Activated CD4-positive, alpha-beta T cell treated with anti-CD3 and anti-CD28 coated beads, Interleukin-2, amount 50 U/mL, for 4 hours (primary cell): ENCODE data around the gene WWOX.

Experiments
- DNase-seq, 2 experiments: peaks; one replicate each; pipeline ENCODE4 v3.0.0-alpha.2; 2020

Gene WWOX

DNA sequence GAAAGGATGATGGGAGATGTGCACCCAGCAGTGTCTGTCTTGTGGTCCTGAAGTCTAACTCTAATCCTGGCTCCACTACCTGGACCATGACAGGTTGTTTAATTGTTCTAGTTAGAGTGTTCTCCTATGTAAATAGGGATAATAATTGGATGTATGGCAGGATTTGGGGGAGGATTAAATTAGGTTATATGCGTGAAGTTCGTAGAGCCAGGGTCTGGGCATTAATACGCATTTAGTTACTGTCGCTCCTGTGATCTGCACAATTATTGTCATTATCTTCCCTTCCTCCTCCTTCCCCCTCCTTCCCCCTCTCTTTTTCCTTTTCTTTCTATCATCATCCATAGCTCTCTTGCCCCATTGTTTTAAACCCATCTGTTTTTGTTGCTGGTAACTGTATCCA, 210.3 kb downstream of the WWOX start:
- DNase-seq = no peak

DNA sequence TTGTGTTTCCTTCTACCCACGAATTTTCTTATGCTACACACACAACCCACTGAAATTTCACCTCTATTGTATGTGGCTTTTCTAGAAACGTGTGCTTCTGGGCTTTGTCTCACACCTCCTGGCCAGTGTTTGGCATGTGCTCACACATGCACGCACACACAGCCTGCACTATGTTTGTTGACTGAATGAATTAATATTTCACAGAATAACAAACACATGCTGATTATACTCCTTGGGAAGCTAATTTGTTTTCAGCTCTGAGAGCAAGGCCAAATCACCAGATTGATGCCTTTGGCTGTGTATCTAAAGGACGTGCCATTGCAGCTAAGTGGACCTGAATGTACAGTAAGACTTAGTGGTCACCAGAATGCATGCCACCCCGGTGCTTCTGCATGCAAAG, 210.7 kb downstream of the WWOX start:
- DNase-seq = no peak

DNA sequence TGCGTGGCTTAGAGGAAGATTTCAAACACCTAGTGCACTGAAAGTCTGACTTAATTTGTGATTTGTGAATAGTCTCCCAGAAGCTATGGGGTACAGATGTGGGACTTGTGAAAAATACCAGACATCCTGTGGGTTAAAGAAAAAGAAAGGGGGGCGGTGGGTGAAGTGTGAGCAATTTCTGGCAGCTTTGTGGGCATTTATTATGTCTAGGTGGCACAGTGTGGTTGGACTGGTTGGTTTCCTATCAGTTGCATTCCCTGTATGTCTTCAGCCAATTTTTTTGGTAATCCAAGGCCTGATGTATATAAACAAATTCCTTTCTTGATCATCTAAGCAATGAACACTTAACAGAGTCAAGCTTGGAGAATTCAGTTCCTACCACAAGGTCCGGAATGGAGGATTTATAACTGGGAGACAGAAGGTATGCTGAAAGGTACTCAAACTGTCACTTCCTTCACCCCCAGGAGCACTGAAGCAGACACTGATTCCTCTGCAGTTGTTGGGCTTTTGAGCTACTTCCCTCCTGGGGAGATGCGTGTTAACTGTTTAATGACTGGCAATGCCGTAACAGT, 211.6 kb downstream of the WWOX start:
- no peak for DNase-seq

DNA sequence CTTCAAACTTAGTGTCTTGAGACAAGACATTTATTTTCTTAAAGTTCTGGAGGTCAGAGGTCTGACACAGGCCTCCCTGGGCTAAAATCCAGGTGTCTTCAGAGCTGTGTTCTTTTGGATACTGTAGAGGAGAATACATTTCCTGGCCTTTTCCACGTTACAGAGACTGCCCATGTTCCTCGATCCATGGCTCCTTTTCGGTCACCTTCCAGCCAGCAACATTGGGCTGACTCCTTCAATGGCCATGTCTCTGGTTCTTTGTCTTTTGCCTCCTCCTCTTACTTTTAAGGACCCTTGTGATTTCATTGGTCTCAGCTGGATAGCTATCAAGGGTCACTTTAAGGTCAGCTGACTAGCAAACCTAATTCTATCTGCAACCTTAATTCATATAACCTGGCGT, 212.4 kb downstream of the WWOX start:
- no peak for DNase-seq

DNA sequence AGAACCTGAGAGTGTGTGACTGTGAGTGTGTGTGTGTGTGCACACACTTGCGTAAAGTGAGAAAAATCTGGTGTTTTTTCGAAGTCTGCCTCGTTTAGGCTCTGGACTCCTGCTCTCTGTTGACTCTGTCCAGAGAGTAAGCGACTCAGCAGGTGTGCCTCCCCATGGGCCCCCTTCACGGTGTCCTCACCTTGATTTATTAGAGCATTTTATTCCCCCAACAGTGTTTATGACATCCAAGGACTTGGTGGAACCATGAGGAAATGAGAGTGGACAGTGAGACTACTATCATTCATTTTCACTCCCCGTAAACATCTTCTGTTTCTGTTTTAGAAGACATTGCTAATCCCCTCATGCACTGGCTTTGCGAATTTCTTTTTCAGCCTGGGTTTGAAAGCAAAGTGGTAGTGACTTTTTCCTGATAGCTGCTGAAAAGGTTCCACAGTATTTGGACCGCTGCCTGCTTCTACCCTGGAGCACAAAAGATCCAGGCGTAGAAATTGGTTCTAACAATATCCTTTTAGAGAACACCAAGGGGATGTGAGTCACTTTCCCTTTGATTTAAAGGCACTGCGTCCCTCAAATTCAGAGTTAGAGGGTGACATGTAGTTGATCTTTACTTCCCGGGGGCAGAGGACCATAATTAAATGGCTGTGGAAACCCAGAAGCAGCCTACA, 218.2 kb downstream of the WWOX start:
- no peak for DNase-seq

DNA sequence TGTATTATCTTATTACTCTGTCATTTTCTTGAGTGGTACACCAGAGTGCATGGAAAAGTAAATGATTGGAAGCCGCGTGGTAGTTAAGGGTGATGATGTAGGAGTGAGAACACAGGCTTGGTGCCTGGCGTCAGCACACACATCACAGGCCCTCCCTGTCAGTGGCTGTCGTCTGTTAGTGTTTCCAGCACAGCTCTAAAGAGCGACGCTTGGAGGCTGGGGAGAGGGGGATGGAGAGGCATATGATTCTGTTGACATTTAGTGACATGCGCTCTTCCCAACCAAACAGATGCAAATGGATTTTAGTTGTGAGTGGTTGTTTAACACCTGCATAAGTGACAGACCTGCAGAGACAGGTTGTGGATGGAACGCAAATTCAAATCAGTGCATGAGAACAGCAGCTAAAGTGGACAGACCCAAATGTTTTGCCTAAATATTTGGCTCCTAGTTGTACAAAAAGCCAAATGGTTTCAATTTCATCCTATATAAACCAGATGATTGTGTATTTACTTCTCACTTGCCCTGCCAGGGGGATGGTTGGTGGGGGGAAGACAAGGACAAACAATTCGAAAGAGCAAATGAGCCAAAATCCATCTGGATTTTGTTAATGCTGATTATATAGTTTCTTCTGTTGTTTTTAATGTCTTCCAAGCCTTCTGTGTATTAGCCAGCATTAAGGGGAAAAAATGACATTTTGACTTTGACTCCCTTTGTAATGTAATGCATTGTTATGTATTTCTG, 222.3 kb downstream of the WWOX start:
- DNase-seq = no peak

DNA sequence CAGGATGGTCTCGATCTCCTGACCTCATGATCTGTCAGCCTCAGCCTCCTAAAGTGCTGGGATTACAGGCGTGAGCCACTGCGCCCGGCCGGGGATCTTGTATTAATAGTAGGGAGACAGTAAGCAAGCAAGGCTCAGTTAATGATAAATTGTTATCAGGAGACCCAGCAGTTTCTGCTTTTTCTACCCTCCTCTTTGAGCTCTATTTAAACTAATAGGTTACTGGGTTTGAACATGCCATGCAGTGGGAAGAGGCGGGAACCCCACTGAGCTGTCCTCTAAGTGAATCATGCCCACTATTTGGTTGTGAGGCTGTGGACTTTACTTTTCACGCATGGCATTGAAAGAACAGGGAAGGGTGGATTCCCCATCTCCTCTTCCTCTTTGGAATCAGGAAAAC, 223.9 kb downstream of the WWOX start:
- no peak for DNase-seq

DNA sequence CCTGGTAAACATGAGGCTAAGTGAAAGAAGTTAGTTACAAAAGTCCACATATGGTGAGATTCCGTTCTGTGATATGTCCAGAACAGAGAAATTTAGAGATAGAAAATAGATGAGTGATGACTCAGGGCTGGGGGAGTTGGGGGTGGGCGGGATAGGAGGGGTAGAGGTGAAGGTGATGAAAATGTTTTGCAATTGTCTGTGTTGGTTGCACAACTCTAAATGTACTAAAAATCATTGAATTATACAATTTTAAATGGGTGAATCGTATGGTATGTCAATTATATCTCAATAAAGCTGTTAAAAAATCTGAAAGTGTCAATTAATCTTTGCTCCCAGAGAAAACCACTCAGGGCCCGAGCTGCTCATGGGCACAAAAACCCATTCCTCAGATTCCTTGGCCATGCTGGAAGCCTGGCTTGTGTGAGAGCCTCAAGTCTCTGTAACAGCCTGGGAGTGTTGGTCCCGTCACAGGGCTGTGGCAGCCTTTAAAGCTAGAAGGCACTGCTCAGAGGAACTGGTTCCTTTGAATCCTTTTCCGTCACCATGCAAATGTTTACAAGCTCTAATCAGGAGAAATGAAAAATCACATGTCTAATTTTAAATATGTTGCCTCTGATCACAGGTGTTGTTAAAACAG, 225.3 kb downstream of the WWOX start:
- no peak for DNase-seq

DNA sequence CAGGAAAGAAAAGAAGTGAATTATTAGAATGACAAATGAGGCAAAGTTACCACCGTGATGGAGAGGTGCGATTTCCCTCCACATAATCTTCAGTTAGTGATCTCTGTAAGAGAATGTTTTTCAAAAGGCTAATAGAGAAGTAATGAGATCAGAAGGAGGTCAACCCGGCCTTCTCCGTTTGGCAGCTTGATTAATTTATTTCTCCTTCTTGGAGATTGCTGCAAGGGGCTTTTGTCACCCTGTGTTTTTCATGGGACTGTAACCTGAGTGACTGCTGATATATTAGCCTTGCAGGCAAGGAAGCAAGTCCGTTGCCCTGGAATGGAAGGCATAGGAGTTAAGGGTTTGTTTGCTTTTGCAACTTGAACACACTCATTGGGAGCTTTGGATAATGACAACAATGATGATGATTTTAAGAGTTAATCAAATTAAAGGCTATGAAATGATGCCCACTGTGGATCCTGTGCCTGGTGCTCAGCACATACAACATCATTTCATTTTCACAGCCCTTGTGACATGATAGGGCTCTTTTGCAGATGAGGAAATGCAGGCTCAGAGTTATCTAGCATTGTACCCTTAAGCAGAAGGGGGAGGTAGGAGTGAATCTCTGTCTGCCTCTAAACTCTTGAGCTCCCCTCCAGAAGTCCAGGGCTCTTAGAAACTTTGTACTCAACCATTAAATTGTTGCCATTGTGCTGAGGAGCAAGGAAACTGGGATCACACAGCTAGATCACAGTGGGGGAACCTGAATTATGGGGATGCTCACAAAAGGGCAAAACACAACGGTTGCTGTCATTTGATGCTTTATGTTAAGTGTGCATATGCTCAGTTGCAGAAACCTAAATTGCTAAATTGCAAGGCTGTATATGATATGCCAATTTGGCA, 226.3 kb downstream of the WWOX start:
- DNase-seq = no peak

DNA sequence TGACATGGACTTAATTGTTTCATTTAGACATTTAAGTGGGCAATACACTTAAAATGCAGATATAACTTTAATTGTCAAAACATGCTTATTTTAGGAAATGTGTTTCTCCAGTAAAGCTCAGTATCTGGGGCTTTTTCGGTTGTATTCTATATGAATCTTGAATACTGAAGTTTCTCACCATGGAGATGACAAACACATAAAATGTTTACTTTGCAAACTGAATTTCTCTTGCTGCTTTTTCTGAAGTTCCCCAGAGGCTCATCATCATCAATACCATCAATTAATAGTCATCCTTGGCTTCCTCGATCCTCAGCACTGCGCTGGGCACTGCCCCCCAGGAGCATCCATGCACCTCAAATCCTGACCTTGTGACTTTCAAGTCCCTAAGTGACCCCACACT, 227.3 kb downstream of the WWOX start:
- DNase-seq = no peak

DNA sequence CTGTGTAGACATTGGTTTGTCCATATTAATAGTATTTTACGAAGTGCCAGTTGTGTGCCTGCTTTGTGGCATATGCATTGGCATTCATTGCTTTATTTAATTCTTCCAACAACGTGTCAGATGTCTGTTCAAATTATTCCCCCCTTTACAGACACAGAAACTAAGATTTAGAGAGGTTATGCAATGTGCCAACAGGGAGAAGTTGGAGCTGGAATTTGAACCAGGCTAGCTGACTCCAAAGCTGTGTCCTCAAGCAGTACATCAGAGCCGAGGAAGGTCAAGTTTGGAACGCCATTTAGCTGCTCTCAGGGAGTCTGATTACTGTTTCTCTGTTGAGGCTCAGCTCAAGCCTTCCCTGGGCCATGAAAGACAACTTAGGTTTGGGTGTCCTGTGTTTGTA, 232.3 kb downstream of the WWOX start:
- DNase-seq = no peak

DNA sequence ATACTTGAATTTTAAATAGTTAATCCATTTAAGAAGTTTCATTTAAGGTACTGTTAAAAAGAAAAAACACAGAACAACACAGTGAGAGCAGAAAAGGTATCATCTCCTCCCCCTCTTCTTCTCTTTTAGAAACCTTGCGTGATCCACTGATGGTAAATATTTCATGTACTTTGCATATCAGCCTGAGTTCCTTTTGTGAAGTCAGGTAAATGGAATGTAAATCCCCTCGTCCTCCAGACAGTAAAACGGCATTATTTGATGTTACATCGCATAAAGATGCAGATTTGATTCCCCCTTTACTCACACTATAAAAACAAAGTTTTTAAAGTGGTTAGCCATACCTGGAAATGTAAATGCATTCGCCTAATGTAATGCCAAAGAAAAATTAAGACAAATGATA, 234.4 kb downstream of the WWOX start:
- no peak for DNase-seq

DNA sequence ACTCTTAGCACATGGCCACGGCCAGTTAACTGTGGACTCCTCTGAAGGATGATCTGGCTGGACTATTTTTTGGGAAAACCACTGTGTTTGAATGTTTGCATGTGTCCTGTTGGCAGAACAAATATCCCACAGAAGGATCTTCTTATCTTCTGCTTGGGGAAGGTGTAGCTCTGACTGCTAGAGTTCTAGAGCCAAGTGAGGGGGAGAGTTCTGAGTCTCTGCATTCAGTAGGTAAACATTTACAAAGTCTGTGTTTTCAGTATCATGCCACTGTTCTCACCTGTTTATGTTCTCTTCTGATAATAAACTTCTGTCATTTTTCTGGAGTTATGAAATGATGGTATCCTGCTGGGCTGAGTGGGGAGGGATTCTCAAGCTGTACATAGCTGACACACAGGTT, 241.1 kb downstream of the WWOX start:
- DNase-seq = no peak

DNA sequence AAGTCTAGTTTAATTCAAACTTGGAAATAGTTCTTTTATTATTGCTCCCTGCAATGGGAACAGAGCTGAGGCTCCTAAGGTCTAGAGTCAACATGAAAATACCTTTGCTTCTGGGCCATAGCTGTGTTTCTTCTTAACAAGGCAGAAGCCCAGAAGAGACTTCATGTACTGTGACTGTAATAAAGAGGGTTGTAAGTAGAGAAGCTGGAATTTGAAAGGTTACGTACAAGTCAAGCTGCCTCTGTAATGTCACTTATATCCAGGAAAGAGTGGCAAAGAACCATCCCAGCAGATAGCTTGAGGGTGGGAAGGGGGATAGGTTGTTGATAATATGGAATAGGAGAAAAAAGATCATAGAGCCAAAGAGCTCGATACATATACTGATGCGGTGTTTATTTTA, 248.6 kb downstream of the WWOX start:
- DNase-seq = no peak

DNA sequence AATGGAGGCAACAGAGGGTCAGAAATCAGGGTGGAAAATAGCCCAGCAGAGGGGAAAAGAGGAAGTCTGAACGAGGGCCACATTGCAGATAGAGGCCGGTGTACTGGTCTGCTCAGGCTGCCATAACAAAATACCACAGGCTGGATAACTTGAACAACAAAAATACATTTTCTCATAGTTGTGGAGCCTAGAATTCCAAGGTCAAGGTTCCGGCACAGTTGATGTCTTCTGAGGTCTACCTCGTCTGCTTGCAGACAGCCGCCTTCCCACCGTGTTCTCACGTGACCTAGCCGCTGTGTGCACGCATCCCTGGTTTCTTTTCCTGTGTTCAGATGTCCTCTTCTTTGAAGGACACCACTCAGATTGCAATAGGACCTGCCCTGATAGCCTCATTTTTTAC, 249.4 kb downstream of the WWOX start:
- no peak for DNase-seq

DNA sequence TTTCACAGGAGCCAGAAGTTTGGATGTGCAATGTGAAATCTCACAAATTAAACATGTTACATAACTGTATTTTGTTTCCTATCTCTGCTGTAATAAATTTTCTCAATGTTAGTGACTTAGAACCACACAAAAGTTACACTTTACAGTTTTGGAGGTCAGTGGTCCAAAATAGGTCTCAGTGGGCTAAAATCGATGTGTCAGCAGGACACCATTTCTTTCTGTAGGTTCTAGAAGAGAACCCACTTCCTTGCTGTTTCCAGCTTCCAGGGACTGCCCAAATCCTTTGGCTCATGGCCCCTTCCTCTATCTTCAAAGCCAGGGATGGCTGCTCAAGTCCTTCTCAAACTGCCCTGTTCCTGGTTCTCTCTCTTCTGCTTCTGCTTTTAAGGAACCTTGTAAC, 252.7 kb downstream of the WWOX start:
- no peak for DNase-seq

DNA sequence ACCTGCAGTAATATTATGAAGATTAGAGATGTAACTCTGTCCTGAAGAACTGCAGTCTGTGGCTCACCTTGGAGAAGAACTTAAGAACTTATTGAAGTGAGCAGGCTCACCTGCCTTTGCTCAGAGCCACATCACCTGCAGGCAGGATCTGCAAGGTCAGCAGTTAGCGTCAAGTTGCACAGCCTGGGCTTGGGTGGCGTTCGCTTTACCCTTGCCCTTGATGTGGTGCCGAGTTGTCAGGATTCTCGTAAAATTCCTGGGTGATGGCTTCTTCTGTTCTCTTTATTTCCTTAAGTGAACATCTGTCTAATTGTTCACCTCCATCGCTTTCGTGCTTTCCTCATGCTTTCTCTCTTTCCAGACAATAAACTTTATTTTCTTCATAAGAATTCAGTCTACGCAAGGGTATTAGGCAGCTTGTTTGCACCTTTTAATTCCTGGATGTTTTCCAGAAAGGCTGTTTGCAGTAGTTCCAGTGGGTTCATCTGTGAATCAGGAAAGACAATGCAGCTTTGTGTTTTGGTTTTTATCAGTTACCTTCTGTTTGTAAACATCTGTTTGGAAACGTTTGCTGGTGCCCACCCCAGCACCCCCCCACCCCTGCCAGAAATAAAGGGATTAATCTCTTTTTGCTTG, 254.3 kb downstream of the WWOX start:
- no peak for DNase-seq

DNA sequence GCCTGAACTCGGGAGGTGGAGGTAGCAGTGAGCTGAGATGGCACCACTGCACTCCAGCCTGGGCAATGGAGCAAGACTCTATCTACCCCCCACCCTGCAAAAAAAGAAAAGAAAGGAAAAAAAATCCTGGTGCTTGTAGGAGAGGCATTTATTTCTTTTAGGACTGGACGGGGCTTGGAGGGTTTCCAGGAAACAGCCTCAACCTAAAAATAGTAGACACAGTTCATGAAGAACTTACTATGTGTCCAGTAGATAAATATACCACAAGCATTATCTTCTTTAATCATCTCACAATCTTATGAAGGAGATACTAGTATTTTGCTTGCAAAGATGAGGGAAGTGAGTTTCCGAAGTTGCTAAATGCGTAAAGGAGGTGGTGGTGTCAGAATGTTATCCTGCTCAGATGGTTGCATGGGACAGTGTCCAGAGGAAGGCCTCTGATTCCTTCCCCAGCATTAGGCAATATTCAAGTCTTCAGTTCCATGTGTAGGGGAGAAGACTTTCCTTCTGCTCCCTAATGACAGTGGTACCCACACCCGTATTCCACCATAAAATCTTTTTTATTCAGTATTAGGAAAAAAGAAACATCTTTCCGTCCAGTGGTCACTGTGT, 263.2 kb downstream of the WWOX start:
- no peak for DNase-seq

DNA sequence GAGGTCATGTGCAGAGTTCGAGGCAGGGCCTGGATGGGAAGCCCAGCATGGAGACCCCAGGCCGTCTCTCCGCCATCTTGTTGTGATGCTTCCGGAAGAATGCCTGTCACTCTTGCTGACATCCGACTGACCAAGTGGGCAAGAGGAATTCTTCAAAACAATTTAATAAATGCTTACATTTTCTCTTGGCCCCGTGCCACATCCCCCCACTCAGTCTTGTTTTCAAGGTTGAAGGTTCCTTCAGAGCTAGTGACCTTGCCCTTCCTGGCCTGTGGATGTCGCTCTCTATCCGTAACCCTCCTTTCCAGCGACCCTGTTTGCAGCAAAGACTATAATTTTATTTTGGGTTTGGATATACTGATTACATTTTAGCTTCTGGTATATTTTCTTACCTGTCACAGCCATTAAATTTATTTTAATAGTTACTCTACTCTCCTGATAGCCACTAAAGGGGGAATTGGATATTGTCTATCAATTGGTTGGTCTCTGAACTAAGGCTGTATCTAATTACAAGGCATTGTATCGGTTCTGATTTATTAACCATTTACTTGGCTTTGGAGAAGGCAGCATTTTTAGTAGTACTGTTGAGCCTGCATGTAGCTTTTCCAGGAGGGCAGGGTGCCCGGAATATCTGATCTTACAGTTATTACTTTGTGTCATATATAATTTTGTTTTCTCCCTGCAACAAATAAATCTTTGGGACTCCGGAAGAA, 264.5 kb downstream of the WWOX start:
- no peak for DNase-seq

DNA sequence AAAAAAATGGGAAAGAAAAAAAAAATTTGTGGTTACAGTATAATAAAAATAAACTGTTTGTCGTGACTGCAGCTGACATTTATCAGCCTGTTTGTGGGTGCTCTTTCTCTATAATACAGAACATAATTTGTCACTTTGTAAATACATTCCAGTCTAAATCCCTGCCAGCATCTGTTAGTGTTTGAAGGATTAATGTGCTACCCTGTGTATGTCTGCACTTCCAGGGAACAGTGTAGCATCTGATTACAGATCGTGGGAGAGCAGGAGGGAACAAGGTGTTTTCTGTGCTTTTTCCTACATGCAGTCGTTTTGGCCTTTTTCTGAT, 265.1 kb downstream of the WWOX start:
- no peak for DNase-seq

DNA sequence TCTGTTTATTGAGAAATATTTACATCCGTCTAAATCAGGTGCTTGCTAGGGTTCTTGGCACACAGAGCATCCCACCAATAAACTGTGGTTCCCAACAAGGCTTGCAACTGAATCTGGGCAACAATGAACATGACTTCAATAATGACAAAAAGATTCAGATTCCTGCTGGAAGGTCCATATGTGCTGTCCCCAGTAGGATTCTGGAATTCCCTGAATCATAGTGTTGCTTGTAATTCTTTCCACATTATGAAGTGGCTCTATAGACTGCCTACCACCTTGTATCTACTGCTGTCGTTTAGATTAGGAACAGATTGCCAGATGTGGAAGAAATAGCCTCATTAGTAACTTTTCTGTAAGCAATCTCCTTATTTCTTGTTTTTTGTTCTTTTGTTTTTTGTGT, 265.9 kb downstream of the WWOX start:
- DNase-seq = no peak
